T-helper 2 cell treated with Interferon-gamma antibody and Interleukin-4, amounts not matched to agents 5 μg/mL and 100 μg/mL, for 36 hours (primary cell): ENCODE data around the gene AGAP3.
A peak's percentile ranks its signal among the peaks of the same experiment; 100 is the strongest.

Experiments used
- DNase-seq: peaks from one replicate; pipeline ENCODE4 v3.0.0; 2021; ENCODE audit warnings: low spot score
- H3K27ac Mint-ChIP-seq: one replicate; pipeline ENCODE4 v1.8.0; 2021; ENCODE audit warnings: mild to moderate bottlenecking, mixed read lengths
- H3K27me3 Mint-ChIP-seq: one replicate; pipeline ENCODE4 v1.8.0; 2021; ENCODE audit warnings: low read depth, mixed read lengths
- H3K36me3 Mint-ChIP-seq: one replicate; pipeline ENCODE4 v1.8.0; 2021; ENCODE audit warnings: low read depth, mixed read lengths
- H3K4me1 Mint-ChIP-seq: one replicate; pipeline ENCODE4 v1.8.0; 2021; ENCODE audit warnings: low read depth, mixed read lengths
- H3K4me3 Mint-ChIP-seq: one replicate; pipeline ENCODE4 v1.8.0; 2022; ENCODE audit warnings: mild to moderate bottlenecking, moderate library complexity, mixed read lengths
- H3K9me3 Mint-ChIP-seq: one replicate; pipeline ENCODE4 v1.8.0; 2021; ENCODE audit warnings: mixed read lengths

The AGAP3 gene

DNA sequence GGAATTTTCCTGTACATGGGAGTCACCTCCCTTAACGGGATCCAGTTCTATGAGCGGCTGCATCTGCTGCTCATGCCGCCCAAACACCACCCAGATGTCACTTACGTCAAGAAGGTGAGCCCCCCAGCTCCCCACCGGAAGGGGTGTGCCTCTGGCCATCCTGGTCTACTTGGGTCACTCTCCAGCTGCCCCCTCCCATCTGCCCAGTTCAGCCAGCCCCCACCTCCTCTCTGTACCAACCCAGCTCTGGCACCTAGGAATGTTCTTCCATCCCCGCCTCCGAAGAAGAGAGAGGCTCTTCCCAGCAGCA lies 10.7 kb upstream of the AGAP3 start:
- no peaks in the 10 kb centered on the region for H3K9me3 Mint-ChIP-seq
- H3K36me3 Mint-ChIP-seq: peaks cover 21% of the 10 kb centered on the region
- H3K27ac Mint-ChIP-seq: no peak overlapping the region
- peaks cover 12% of the 10 kb centered on the region for H3K4me1 Mint-ChIP-seq
- no peaks in the 10 kb centered on the region for H3K27me3 Mint-ChIP-seq
- no peak for DNase-seq
- no peak overlapping the region for H3K4me3 Mint-ChIP-seq

DNA sequence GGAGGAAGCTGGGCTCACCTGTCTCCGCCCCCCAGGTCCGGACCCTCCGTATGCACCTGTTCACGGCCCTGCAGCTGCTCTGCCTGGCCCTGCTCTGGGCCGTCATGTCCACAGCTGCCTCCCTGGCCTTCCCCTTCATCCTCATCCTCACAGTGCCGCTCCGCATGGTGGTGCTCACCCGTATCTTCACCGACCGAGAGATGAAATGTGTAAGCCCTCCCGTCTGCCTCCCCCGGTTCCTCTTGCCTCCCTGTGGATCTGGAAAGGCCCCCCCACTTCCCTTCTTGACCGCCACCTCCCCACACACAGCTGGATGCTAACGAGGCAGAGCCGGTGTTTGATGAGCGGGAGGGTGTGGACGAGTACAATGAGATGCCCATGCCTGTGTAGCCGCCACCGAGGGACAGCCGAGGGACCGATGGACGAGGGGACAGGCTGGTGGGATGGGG lies 10.3 kb upstream of the AGAP3 start:
- Mint-ChIP-seq H3K36me3 (peaks cover 20% of the 10 kb centered on the region), H3K4me3 (no peak overlapping the region), H3K4me1 (peaks cover 12% of the 10 kb centered on the region), H3K27me3 (no peaks in the 10 kb centered on the region), H3K27ac (no peak overlapping the region), H3K9me3 (no peaks in the 10 kb centered on the region)
- DNase-seq: no peak

DNA sequence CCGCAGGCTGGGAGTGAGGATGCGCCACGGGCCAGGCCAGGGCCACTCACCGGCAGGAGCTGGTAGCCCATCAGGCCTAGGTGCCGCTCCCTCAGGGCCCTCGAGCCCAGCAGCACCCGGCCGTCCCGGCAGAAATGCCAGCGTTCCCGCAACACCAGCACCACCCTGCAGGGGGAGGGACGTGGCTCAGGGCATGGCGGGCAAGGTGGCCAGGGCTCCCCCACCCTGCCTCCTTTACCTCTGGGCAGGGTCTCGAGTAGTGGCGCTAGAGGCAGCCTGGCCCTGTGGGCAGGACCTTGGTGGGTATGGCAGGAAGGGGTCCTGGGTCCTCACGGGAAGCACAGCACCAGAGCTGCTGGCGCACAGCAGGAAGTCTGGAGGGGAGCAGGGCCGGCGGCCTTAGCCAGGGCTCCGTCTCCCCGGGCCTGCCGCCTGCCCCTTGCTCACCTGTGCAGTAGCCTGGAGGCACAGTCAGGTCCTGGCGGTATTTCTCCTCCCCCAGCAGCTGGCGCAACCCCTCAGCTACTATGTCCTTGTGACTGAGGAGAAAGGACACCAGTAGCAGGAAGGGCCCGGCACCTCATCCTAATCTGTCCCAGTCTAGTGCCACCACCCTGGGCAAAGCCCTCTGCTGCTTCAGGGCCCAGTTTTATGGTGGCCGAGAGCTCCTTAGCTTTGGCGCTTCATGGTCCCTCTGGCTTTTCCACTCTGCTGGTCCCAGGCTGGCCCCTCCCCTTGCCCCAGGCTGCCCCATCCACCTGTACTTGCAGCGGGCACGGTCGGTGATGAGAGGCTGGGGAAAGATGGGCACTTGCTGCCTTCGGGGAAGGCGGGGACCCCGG lies 9.2 kb upstream of the AGAP3 start:
- H3K27me3 Mint-ChIP-seq: no peaks in the 10 kb centered on the region
- no peak overlapping the region for H3K4me3 Mint-ChIP-seq
- H3K4me1 Mint-ChIP-seq: peaks cover 14% of the 10 kb centered on the region
- H3K9me3 Mint-ChIP-seq: no peaks in the 10 kb centered on the region
- no peak overlapping the region for H3K27ac Mint-ChIP-seq
- H3K36me3 Mint-ChIP-seq: peaks cover 17% of the 10 kb centered on the region
- no peak for DNase-seq

DNA sequence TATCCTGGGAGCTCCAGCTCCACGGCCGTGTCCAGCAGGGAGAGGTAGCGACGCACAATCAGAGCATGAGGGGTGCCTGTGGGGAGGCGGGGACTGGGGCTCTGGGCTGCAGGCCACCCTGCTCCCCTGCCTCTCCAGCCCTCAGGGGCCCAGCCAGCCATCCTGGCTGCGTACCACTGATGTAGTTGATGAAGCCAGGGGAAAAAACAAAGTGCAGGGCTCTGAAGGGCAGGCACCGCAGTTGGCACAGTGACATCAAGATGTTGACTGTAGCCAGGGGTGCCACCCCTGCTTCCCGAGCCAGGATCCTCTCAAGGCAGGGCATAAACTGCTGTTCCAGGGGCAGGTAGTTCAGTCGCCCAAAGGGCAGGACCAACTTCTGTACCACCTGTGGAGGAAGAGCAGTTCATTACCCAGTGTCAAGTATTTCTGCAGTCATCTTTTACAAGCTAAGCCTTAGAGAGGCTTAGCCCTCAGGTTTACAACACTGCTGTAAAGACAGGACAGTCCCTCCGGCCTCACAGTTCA lies 8.5 kb upstream of the AGAP3 start:
- H3K9me3 Mint-ChIP-seq: no peaks in the 10 kb centered on the region
- peaks cover 15% of the 10 kb centered on the region for H3K36me3 Mint-ChIP-seq
- H3K27me3 Mint-ChIP-seq: no peaks in the 10 kb centered on the region
- peak overlapping the region; percentile 86 for H3K4me3 Mint-ChIP-seq
- DNase-seq: no peak
- H3K4me1 Mint-ChIP-seq: peaks cover 16% of the 10 kb centered on the region
- peak overlapping the region; percentile 17 for H3K27ac Mint-ChIP-seq

DNA sequence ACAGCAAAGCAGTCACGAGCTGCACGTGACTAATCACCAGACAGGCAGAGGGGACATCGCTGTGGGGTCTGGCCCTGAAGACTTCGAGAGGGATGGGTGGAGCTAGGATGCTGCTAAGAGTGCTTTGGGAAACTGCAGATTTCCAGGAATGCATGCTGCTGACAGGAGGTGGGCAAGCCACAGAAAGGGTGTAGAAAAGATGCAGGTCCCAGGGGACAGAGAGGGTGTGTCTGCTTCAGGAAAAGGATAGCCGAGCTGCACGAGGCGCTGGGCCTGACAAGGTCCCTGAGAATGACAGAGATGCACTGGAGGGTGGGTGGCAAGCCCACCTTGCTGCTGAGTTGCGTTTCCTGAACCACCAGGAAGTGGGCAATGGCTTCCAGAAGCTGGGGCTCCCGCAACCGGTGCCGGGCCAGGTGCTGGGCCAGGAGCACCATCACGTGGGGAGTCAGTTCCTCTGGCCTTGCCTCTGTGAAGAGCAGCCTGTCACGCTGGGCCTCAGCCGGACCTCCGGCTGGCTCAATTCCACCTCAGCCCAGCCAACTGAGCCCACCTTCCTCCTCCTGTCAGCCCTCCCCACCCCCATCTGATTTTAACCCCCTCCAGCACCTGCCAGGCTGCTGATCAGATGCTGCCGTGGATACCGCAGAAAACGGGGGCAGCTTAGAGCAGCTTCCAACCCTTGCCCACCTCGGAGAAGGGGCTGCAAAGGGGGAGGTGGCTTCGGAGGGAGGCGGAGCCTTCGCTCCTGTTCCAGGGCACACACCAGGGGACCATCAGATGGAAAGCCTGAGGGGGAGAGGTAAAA lies 7.8 kb upstream of the AGAP3 start:
- Mint-ChIP-seq H3K27me3 (no peaks in the 10 kb centered on the region), H3K4me3 (peak overlapping the region; percentile 86), H3K9me3 (no peaks in the 10 kb centered on the region), H3K4me1 (peaks cover 17% of the 10 kb centered on the region), H3K36me3 (peaks cover 15% of the 10 kb centered on the region), H3K27ac (peak overlapping the region; percentile 17)
- DNase-seq: no peak

DNA sequence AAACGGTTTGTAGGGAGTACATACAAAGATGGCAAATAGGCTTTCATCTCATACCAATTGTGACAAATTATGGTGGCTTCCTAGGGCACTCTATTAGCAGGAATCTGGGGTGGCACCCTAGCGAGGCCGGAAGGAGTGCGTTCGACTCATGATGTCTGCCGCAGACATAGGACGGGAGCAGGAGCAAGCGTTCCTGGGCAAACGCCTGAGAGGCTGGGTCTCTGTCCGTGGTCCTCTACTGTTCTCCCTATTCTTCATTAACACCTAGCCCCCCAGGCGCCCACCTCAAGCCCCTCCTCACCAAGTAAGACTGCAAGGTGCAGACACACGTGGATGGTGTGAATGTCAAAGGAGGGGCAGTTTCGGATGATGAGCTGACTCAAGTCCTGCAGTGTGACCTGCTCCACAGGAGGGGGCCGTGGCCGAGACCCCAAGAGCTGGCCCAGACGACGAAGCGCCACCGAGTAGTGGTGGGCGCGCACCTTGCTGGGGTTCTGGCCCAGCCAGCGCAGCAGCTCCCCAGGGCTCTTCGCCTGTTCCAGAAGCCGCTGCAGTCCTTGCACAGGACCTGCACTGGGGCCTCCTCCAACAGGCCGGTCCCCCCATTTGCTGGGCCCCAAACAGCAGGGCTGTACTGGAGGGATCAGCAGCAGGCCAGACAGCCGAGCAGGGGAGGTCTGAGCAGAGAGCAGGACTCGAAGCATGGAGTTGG lies 6.9 kb upstream of the AGAP3 start:
- Mint-ChIP-seq H3K27me3 (no peaks in the 10 kb centered on the region), H3K4me3 (peak overlapping the region; percentile 86), H3K9me3 (no peaks in the 10 kb centered on the region), H3K4me1 (peaks cover 22% of the 10 kb centered on the region), H3K36me3 (peaks cover 15% of the 10 kb centered on the region), H3K27ac (peak overlapping the region; percentile 72)
- DNase-seq: no peak

DNA sequence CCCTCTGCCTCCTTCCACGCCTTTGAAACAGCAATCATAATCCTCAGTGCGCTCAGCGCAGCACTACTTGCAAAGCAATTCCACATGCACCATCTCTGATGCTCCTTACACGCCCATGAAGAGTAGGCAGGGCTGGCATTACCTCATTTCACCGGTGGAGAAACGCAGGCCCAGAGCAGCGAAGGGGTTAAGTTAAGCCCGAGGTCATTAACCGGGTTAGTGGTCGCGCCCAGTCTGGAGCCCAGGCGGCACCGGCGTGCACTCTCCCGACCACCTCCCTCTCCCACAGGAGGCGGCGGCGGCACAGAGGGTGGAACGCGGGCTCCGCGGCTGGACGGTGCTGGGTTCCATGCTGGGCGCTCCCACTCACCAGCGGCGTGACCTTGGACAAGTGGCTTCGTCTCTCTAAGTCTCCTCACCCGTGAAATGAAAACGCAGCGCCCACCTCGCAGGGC lies 6.2 kb upstream of the AGAP3 start:
- DNase-seq: no peak
- Mint-ChIP-seq H3K27me3 (peaks cover 4% of the 10 kb centered on the region), H3K9me3 (no peaks in the 10 kb centered on the region), H3K36me3 (peaks cover 15% of the 10 kb centered on the region), H3K4me1 (peaks cover 27% of the 10 kb centered on the region), H3K4me3 (peak overlapping the region; percentile 86), H3K27ac (peak overlapping the region; percentile 73)

DNA sequence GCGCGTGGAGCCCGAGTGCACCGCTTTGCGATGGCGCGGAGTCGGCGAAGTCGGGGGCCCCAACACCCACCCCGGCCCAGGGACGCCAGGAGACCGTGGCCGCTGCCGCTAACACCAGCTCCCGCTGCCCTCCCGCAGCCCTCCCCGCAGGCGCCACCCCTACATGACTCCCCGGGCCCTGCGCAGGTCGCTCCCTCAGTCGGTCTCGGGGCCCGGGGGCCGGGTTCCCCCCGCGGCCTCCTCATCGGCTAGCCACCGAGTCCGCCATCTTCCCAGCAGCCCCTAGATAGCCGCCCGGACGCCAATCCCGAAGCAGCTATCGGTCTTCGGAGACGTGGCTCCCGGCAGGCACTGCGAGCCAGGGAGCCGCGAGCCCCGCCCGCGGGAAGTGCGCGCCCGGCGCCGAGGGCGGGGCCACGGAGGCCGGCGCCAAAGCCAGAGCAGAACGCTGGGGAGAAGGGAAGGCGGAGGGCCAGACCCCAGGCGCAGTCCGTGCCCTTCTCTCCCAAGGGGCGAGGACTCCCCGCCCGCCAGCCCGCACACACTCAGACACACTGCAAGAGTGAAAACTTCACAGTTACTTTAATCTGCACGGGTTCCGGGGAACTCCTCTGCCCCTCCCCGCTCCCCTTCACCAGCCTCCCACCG lies 5.6 kb upstream of the AGAP3 start, which contains the start of gene FASTK:
TSS of gene FASTK (minus strand) at position 288 of the 648 bp plus-strand sequence. CDS start at position 245, 43 bp downstream.
- Mint-ChIP-seq H3K27me3 (peaks cover 7% of the 10 kb centered on the region), H3K36me3 (peaks cover 11% of the 10 kb centered on the region), H3K27ac (peak within 1 kb of the TSS; percentile 73), H3K4me1 (peaks cover 32% of the 10 kb centered on the region), H3K4me3 (peak within 1 kb of the TSS; percentile 93), H3K9me3 (no peaks in the 10 kb centered on the region)
- DNase-seq: peak; percentile 90

DNA sequence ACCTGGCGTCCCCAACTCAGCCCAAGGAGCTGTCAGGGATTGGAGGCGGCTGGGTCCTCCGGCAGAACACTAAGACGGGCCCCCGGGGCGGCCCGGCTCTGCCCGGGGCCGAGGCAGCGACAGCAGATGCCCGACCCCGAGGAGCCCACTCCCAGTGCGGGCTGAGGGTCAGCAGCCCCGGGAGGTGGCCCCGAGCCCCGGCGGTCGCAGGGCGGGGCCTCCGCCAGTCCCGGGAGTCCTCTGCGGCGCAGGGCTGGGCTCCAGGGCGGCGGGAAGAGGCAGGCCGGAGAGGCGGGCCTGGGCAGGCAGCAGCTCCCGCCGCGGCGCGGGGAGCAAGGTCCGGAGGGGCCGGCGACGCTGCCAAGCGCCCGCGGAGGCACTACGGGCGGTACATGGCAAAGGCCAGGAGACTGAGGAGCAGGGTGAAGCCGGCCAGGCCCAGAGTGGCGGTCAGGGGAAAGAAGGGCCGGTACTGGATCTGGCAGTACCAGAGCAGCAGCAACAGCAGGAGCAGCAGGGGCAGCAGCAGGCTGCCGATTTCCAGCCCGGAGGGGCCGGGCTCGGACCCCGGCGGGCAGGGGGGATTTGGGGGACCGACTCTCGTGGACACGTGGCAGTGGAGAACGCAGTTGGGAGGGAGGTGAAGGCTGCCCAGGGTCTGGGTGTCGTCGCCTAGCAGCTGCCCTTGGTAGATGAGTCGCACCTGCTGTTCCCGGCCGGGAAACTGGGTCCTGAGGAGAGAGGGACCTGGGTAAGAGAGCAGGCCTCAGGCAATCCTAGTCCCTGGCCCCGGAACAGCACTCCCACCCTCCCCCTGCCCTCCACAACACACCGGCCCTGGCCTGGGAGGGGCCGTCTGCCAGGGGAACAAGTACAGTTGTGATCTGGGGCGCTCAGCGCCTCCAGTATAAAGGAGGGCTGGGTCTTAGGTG lies 4.8 kb upstream of the AGAP3 start:
- Mint-ChIP-seq H3K4me3 (peak overlapping the region; percentile 93), H3K9me3 (no peaks in the 10 kb centered on the region), H3K36me3 (peaks cover 10% of the 10 kb centered on the region), H3K27ac (peak overlapping the region; percentile 52), H3K27me3 (peaks cover 7% of the 10 kb centered on the region), H3K4me1 (peaks cover 35% of the 10 kb centered on the region)
- DNase-seq: no peak

DNA sequence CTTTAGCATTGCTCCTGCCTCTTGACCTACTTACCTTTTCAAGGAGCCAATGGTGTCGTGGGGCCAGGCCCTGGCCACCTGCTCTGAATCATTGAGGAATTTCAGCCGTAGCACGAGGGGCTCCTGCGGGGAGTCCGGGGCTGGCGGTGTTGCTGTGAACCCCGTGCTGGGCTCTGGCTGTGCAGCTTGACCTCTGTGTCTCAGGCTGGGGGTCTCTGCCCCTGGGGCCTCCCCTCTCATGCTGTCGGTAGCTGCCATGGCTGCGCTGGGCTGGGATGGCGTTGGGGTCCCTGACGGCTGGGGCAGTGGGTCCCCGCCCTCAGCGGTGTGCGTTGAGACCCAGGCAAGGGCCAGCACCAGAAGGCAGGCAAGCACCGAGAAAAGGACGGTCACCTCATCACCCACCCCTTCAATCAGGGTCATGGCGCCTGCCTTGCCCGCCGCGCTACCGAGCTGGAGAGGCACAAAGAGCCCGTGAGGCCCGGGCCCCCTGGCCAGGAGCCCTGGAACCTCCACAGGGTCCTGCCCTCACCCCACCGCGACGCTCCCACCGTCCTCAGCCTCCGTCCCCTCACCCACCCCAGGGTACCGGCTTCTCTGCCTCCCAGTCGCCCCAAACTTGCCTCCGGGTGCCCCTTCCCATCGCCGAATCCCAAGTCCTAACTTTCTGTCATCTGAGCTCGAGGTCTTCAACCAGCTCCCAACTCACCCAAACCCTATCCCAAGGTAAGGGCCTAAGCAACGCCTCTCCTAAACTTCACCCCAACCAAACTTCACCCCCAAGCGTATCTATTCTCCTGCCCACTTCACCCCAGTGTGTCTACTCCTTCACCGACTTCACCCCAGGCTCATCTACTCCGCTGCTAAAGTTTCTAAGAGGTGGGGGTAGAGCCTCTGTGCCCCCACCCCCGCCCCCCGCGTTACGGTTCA lies 3.9 kb upstream of the AGAP3 start:
- Mint-ChIP-seq H3K27me3 (peaks cover 7% of the 10 kb centered on the region), H3K4me1 (peaks cover 35% of the 10 kb centered on the region), H3K27ac (peak overlapping the region; percentile 83), H3K4me3 (peak overlapping the region; percentile 93), H3K9me3 (no peaks in the 10 kb centered on the region), H3K36me3 (peaks cover 9% of the 10 kb centered on the region)
- DNase-seq: no peak

DNA sequence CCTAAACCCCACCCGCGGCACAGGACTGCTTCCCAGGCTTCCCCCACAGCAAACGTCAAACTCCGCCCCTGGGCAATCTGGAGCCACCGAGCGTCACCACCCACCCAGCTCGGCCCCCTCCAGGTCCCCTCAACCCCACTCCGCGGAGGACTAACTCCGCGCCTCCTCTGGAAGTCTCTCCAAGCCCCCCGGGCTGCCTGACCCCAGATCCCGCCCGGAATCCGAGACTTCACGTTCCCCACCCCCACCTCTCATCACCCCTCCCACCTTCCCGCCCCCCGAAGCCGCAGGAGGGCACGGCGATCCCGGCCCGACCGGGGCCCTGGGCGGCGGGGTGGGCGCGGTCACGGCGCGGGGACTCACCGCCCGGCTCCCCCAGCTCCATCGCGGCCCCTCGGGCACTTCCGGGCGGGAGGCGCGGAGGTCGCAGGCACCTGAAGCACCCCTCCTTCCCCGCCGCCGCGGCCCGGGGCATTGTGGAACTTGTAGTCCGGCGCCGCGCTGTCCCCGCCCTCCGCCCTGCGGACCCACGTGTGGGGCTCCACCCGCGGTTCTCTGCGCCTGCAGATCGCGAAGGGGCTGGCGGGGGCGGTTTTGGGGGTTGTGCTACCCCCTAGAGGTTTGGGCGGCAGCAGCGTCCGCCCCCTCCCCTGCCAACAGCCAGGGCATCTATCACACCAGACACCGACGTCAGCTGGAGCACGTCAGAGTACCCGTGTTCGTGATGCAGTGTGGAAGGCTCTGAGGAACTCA lies 3.0 kb upstream of the AGAP3 start, which contains the start of gene TMUB1:
TSS of gene TMUB1 (minus strand) at position 423 of the 753 bp plus-strand sequence. CDS start 930 bp downstream, outside the sequence.
- H3K27me3 Mint-ChIP-seq: peaks cover 7% of the 10 kb centered on the region
- H3K4me1 Mint-ChIP-seq: peaks cover 34% of the 10 kb centered on the region
- peak; percentile 81 for DNase-seq
- peaks cover 5% of the 10 kb centered on the region for H3K36me3 Mint-ChIP-seq
- no peaks in the 10 kb centered on the region for H3K9me3 Mint-ChIP-seq
- peak within 1 kb of the TSS; percentile 83 for H3K27ac Mint-ChIP-seq
- peak within 1 kb of the TSS; percentile 93 for H3K4me3 Mint-ChIP-seq
